Gastrocnemius medialis (tissue), 4 donors: ENCODE results near the gene TMEM200B. TPM values are rescaled to one million over a fixed set of nuclear protein-coding genes. Genes with fewer than 3 reads are reported as not detected.
"Not testable (repeated sequence)": the region's sequence is repeated elsewhere in the genome, so short reads cannot be mapped to it uniquely, and the experiment has no call there.

Experiments used
- ATAC-seq, 2 donors: fragments of 150-250 bp; one replicate each; pipeline ENCODE4 v1.9.1; 2016
- DNase-seq, 2 donors: peaks; one replicate each; pipeline ENCODE4 v3.0.0-alpha.2; 2019
- H3K27ac ChIP-seq, 4 donors: fragments of 200-600 bp; sonication (generic); 1 replicate in 1 of 4; 2 replicates in 3 of 4; pipeline ENCODE4 v1.5.1; 2016 to 2018; ENCODE audit warnings: mild to moderate bottlenecking in 2 of 4, moderate library complexity in 1 of 4
- H3K27me3 ChIP-seq, 3 donors: fragments of 200-600 bp; sonication (generic) in 2 of 3; 1 replicate in 1 of 3; 2 replicates in 2 of 3; pipeline versions ENCODE4 v1.5.1 to v1.6.0; 2016 to 2019; ENCODE audit warnings: mild to moderate bottlenecking in 1 of 3, moderate library complexity in 1 of 3
- H3K36me3 ChIP-seq, 2 donors: fragments of 200-600 bp; sonication (generic) in 1 of 2; one replicate each; pipeline ENCODE4 v1.5.1; 2017 to 2018
- H3K4me1 ChIP-seq, 2 donors: fragments of 200-600 bp; sonication (generic) in 1 of 2; one replicate each; pipeline ENCODE4 v1.5.1; 2016 to 2017; ENCODE audit warnings: mild to moderate bottlenecking in 2 of 2
- H3K4me3 ChIP-seq, 4 donors: fragments of 200-600 bp; sonication (generic) in 3 of 4; 1 replicate in 1 of 4; 2 replicates in 3 of 4; pipeline ENCODE4 v1.5.1; 2016 to 2019; ENCODE audit warnings: mild to moderate bottlenecking in 2 of 4
- H3K9me3 ChIP-seq, 3 donors: fragments of 200-600 bp; sonication (generic) in 2 of 3; 1 replicate in 1 of 3; 2 replicates in 2 of 3; pipeline ENCODE4 v1.5.1; 2016 to 2019
- CTCF ChIP-seq, 5 experiments: fragments of 450-650 bp in 3 of 5; fragments of 200-600 bp in 2 of 5; sonication (generic) in 2 of 5; IDR thresholded peaks in 4 of 5; conservative IDR thresholded peaks in 1 of 5; 1 replicate in 4 of 5; 2 replicates in 1 of 5; pipeline ENCODE4 v1.5.1; 2016 to 2019; ENCODE audit warnings: antibody characterized with exemption in 5 of 5, mild to moderate bottlenecking in 3 of 5, moderate library complexity in 3 of 5
- POLR2A ChIP-seq, 2 donors: fragments of 450-650 bp; IDR thresholded peaks; one replicate each; pipeline ENCODE4 v1.6.1; 2017; ENCODE audit warnings: antibody characterized with exemption in 2 of 2, mild to moderate bottlenecking in 2 of 2, moderate library complexity in 2 of 2
- in situ Hi-C, 4 donors: fragments of 200-750 bp; cut with MboI; loops; one replicate each; pipeline versions ENCODE4 v1.15.0 to v1.8.0; 2017; ENCODE audit warnings: low sequenced_read_pairs in 4 of 4
- intact Hi-C: fragments of 100-400 bp; cut with DNase I; formaldehyde crosslinking; loops from one replicate; pipeline ENCODE4 v1.15.1; 2023; ENCODE audit warnings: low total_unique reads
- total RNA-seq, 4 donors: library from RNA; depleted of rRNA; stranded (reverse); fragments of >200 nt; gene quantifications; one replicate each; pipeline versions ENCODE4 v1.1.0 to v1.2.3, GENCODE V29; 2016

The TMEM200B gene
- total RNA-seq, 4 donors from 2014 or later: 0.92 to 3.3 (median 1.6) TPM

- no peak for TF ChIP-seq POLR2A (IDR thresholded peaks at IDR 0.05)
- in situ Hi-C loops: no loop called here
- intact Hi-C loops: no loop called here
- no peaks in the 10 kb centered on the region for H3K27me3 ChIP-seq
- no peak overlapping the region for H3K4me3 ChIP-seq
- no peak overlapping the region for H3K27ac ChIP-seq
- no peaks in the 10 kb centered on the region for H3K4me1 ChIP-seq
- DNase-seq (no peak), ATAC-seq (no peak)
- no peaks in the 10 kb centered on the region for H3K36me3 ChIP-seq
- H3K9me3 ChIP-seq: no peaks in the 10 kb centered on the region
Observed at GRCh38 chr1:29082519-29082918, 41.2 kb downstream of the TMEM200B start.

- ATAC-seq: no peak
Observed at GRCh38 chr1:29081201-29081600, 42.5 kb downstream of the TMEM200B start.

GRCh38 chr1:29079916-29080629 lies 43.6 kb downstream of the TMEM200B start:
- H3K27ac ChIP-seq, DNase-seq, ATAC-seq, intact Hi-C loops, in situ Hi-C loops, H3K36me3 ChIP-seq, H3K9me3 ChIP-seq, H3K4me3 ChIP-seq, H3K4me1 ChIP-seq, H3K27me3 ChIP-seq: not testable (repeated sequence)

More at GRCh38 chr1:29081201-29081600, 42.5 kb downstream of the TMEM200B start:
- no peaks in the 10 kb centered on the region for H3K4me1 ChIP-seq
- H3K36me3 ChIP-seq: peaks cover 0 to 4% of the 10 kb centered on the region in 2 donors
- no peak for DNase-seq
- H3K27me3 ChIP-seq: no peaks in the 10 kb centered on the region
- TF ChIP-seq CTCF (IDR thresholded peaks at IDR 0.05 in 4 of 5, conservative IDR thresholded peaks at IDR 0.05 in 1 of 5): no peak
- TF ChIP-seq POLR2A (IDR thresholded peaks at IDR 0.05): no peak
- H3K4me3 ChIP-seq: no peak overlapping the region
- no peak overlapping the region for H3K27ac ChIP-seq
- no peaks in the 10 kb centered on the region for H3K9me3 ChIP-seq
- intact Hi-C loops (no loop called here), in situ Hi-C loops (no loop called here)

- in situ Hi-C loops (no loop called here), intact Hi-C loops (no loop called here)
- no peaks in the 10 kb centered on the region for H3K4me1 ChIP-seq
- H3K36me3 ChIP-seq: peaks cover 0 to 9% of the 10 kb centered on the region in 2 donors
- ATAC-seq (no peak), DNase-seq (no peak)
- TF ChIP-seq POLR2A (IDR thresholded peaks at IDR 0.05): no peak
- no peak for TF ChIP-seq CTCF (IDR thresholded peaks at IDR 0.05 in 4 of 5, conservative IDR thresholded peaks at IDR 0.05 in 1 of 5)
- no peaks in the 10 kb centered on the region for H3K27me3 ChIP-seq
- no peaks in the 10 kb centered on the region for H3K9me3 ChIP-seq
- no peak overlapping the region for H3K4me3 ChIP-seq
- no peak overlapping the region for H3K27ac ChIP-seq
Observed at GRCh38 chr1:29077155-29077554, 46.5 kb downstream of the TMEM200B start.

Other genes starting within 250 kb of the TMEM200B start
- gene EPB41, start 209.3 kb downstream of the TMEM200B start, total RNA-seq: 10 to 100 TPM; 19.5 to 28.6 (median 23.6) TPM
- 10 to 100 TPM; 42.4 to 72.5 (median 65.4) TPM for gene SRSF4, start 58.0 kb upstream of the TMEM200B start, total RNA-seq
- 10 to 100 TPM; 21.9 to 29.8 (median 26.6) TPM for gene MECR, start 107.0 kb upstream of the TMEM200B start, total RNA-seq
- gene PTPRU, start 112.6 kb upstream of the TMEM200B start, total RNA-seq: 10 to 100 TPM; 11.4 to 59.4 (median 35.3) TPM